HepG2 (cell line): ENCODE results near the gene VWA7. TPM values are rescaled to one million over a fixed set of nuclear protein-coding genes. Genes with fewer than 3 reads are reported as not detected.

Experiments used
- AHR ChIP-seq: IDR thresholded peaks from 2 replicates; pipeline ENCODE4 v1.6.1; 2018; ENCODE audit warnings: missing genetic modification reagents, missing compliant biosample characterization
- ARNT2 ChIP-seq: sonication (generic); formaldehyde crosslinking; IDR thresholded peaks from 2 replicates; pipeline ENCODE4 v1.8.0; 2022; ENCODE audit warnings: mild to moderate bottlenecking, low read depth, missing genetic modification reagents, moderate library complexity
- BCL6 ChIP-seq: IDR thresholded peaks from 2 replicates; pipeline ENCODE4 v1.6.1; 2016; ENCODE audit warnings: missing genetic modification reagents, missing compliant biosample characterization
- CHCHD3 ChIP-seq: sonication (generic); formaldehyde crosslinking; IDR thresholded peaks from 2 replicates; pipeline ENCODE4 v1.8.0; 2022; ENCODE audit warnings: mild to moderate bottlenecking, missing genetic modification reagents, moderate library complexity
- DR1 ChIP-seq: sonication (generic); formaldehyde crosslinking; IDR thresholded peaks from 2 replicates; pipeline ENCODE4 v1.8.0; 2021; ENCODE audit warnings: mild to moderate bottlenecking, missing genetic modification reagents, inconsistent platforms
- EED ChIP-seq: sonication (generic); formaldehyde crosslinking; IDR thresholded peaks from 2 replicates; pipeline ENCODE4 v1.5.0; 2020; ENCODE audit warnings: mild to moderate bottlenecking, missing genetic modification reagents
- FOXK1 ChIP-seq: sonication (generic); formaldehyde crosslinking; IDR thresholded peaks from 2 replicates; pipeline ENCODE4 v1.4.0; 2020; ENCODE audit warnings: low read depth, missing genetic modification reagents, borderline replicate concordance
- GTF2F1 ChIP-seq: fragments of 150-350 bp; IDR thresholded peaks from 2 replicates; pipeline ENCODE4 v1.6.1; 2014; ENCODE audit warnings: low read length
- HNRNPH1 ChIP-seq: fragments of 200-400 bp; formaldehyde crosslinking; optimal IDR thresholded peaks from 2 replicates; pipeline ENCODE3; 2017; ENCODE audit warnings: mild to moderate bottlenecking, low read depth, low read length
- HNRNPL ChIP-seq: fragments of 200-400 bp; formaldehyde crosslinking; IDR thresholded peaks from 2 replicates; pipeline ENCODE4 v1.6.1; 2017; ENCODE audit warnings: mild to moderate bottlenecking, low read depth, low read length
- MTA1 ChIP-seq: sonication (generic); formaldehyde crosslinking; IDR thresholded peaks from 2 replicates; pipeline ENCODE4 v1.4.0; 2020; ENCODE audit warnings: missing genetic modification reagents, mild to moderate bottlenecking, borderline replicate concordance
- TEAD3 ChIP-seq: optimal IDR thresholded peaks from 2 replicates; pipeline ENCODE3; 2016; ENCODE audit warnings: borderline replicate concordance
- ZNF20 ChIP-seq: sonication (generic); formaldehyde crosslinking; IDR thresholded peaks from 2 replicates; pipeline ENCODE4 v1.4.0; 2020; ENCODE audit warnings: mild to moderate bottlenecking, moderate library complexity, missing genetic modification reagents
- ZNF253 ChIP-seq: sonication (generic); formaldehyde crosslinking; IDR thresholded peaks from 2 replicates; pipeline ENCODE4 v1.8.0; 2022; ENCODE audit warnings: mild to moderate bottlenecking, missing genetic modification reagents, borderline replicate concordance
- ZNF326 ChIP-seq: sonication (generic); formaldehyde crosslinking; IDR thresholded peaks from 2 replicates; pipeline ENCODE4 v1.4.0; 2020; ENCODE audit warnings: missing genetic modification reagents, borderline replicate concordance
- ZNF337 ChIP-seq: sonication (generic); formaldehyde crosslinking; IDR thresholded peaks from 2 replicates; pipeline ENCODE4 v1.5.1; 2020; ENCODE audit warnings: missing genetic modification reagents, low read depth, mild to moderate bottlenecking, borderline replicate concordance
- ZNF775 ChIP-seq: sonication (generic); formaldehyde crosslinking; IDR thresholded peaks from 2 replicates; pipeline ENCODE4 v1.4.0; 2020; ENCODE audit warnings: missing genetic modification reagents, mild to moderate bottlenecking, moderate library complexity, borderline replicate concordance
- polyA plus RNA-seq, 8 experiments: library from polyadenylated mRNA; depleted of rRNA in 3 of 8; stranded (reverse) in 7 of 8; unstranded in 1 of 8; fragments of >200 nt; fragmentation: Illumina TruSeq in 4 of 8; extraction: Trizol in 4 of 8; gene quantifications; 2 replicates each; pipeline versions ENCODE4 v1.2.1 to v1.2.3, GENCODE V29; 2011 to 2016; ENCODE audit warnings: low read depth in 4 of 8, missing spikeins in 1 of 8, mixed read lengths in 1 of 8; ENCODE audit not compliant: insufficient read depth in 1 of 8
- total RNA-seq, 5 experiments: library from RNA; depleted of rRNA; stranded (reverse); fragments of >200 nt; fragmentation: Illumina TruSeq; extraction: Trizol; gene quantifications; 2 replicates each; pipeline ENCODE4 v1.2.3, GENCODE V29; 2016; ENCODE audit warnings: low read depth in 1 of 5
- TF ChIP-seq, protein P1 (sequence below): sonication (generic); formaldehyde crosslinking; IDR thresholded peaks from 2 replicates; pipeline ENCODE4 v1.8.0; 2022; ENCODE audit warnings: missing genetic modification reagents, low read depth, mild to moderate bottlenecking, borderline replicate concordance
- TF ChIP-seq, protein P2 (sequence below): IDR thresholded peaks from 2 replicates; pipeline ENCODE4 v1.6.1; 2016
- TF ChIP-seq, protein P3 (sequence below): sonication (generic); formaldehyde crosslinking; conservative IDR thresholded peaks from 2 replicates; pipeline ENCODE4 v1.4.0; 2020; ENCODE audit warnings: missing genetic modification reagents
- TF ChIP-seq, protein P4 (sequence below): sonication (generic); formaldehyde crosslinking; IDR thresholded peaks from 2 replicates; pipeline ENCODE4 v1.5.1; 2020; ENCODE audit warnings: missing genetic modification reagents, mild to moderate bottlenecking, borderline replicate concordance
- TF ChIP-seq, protein P5 (sequence below): sonication (generic); formaldehyde crosslinking; IDR thresholded peaks from 2 replicates; pipeline ENCODE4 v1.4.0; 2020; ENCODE audit warnings: missing genetic modification reagents

The VWA7 gene
- total and polyA plus RNA-seq, 2 of the 13 experiments (the other 11 are each of a cell fraction or from before 2014, with no cell fraction given): 0.86 to 3.3 TPM

DNA sequence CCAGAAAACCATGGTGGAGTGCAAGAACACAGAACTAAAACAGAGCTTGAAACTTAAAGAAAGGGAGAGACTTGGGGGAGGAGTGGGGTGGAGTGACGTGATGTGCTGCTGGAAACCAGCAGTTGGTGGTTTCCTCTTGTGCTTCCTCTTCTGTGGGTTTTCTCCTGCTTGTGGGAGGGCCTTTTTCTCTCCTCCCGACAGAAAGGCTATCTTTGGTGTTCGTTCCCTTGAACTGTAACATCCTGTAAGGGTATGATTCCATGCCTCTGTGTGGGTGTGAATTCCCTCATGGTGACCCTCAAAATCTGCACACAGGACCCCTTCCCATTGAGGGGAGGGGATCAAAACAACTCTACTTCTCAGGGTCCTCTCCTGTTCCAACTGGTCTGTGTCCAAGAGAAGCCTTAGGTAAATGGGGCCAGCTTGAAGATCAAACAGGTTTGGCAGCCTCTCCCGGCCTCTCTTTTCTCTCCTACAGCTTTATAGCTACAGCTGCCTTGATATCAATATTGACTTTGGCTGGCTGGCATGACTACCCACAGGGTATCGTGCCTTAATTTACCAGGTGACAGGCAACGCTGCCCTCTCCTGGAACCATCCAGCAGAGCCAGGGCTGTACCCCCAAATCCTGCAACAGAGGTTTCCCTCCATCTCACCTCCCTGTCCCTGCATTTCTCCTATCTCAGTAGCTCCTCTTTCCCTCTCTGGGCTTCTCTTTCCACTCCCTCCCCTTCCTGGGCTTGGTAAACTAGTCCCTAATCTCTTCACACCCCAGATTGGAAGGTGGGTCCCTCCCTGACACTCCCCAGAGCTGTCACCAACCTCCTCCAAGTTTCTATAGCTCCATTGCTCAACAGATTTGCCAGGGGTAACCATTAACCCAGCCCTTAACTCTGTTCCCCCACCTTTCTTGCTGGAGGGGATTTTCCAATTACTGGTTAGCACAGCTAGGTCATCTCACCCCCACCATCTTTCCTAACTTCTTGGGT lies 38.8 kb downstream of the VWA7 start (continued):
- TF ChIP-seq DR1 (CRISPR knock-in tag) (no peak; the same call in 1 of the 2 replicates), HNRNPL (no peak), CHCHD3 (CRISPR knock-in tag) (no peak), ARNT2 (CRISPR knock-in tag) (peak; percentile 40; the same call in 1 of the 2 replicates), ZNF253 (CRISPR knock-in tag) (no peak), ZNF337 (no peak), ZNF326 (CRISPR knock-in tag) (no peak), AHR (CRISPR knock-in tag) (no peak), GTF2F1 (no peak), TEAD3 (peak; percentile 82), FOXK1 (peak; percentile 31; the same call in 1 of the 2 replicates), MTA1 (CRISPR knock-in tag) (peak; percentile 66; the same call in 1 of the 2 replicates), ZNF775 (CRISPR knock-in tag) (no peak), HNRNPH1 (no peak), EED (CRISPR knock-in tag) (no peak), BCL6 (peak; percentile 91), ZNF20 (no peak)
- TF ChIP-seq, protein P1, sequence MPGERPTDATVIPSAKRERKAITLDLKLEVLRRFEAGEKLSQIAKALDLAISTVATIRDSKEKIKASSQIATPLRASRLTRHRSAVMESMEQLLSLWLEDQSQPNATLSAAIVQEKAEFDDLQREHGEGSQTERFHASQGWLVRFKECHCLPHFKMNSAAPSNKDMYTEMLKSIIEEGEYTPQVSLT (CRISPR knock-in tag): no peak
- TF ChIP-seq, protein P2, sequence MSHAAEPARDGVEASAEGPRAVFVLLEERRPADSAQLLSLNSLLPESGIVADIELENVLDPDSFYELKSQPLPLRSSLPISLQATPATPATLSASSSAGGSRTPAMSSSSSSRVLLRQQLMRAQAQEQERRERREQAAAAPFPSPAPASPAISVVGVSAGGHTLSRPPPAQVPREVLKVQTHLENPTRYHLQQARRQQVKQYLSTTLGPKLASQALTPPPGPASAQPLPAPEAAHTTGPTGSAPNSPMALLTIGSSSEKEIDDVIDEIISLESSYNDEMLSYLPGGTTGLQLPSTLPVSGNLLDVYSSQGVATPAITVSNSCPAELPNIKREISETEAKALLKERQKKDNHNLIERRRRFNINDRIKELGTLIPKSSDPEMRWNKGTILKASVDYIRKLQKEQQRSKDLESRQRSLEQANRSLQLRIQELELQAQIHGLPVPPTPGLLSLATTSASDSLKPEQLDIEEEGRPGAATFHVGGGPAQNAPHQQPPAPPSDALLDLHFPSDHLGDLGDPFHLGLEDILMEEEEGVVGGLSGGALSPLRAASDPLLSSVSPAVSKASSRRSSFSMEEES (CRISPR knock-in tag): peak; percentile 60; the same call in 1 of the 2 replicates
- TF ChIP-seq, protein P3, sequence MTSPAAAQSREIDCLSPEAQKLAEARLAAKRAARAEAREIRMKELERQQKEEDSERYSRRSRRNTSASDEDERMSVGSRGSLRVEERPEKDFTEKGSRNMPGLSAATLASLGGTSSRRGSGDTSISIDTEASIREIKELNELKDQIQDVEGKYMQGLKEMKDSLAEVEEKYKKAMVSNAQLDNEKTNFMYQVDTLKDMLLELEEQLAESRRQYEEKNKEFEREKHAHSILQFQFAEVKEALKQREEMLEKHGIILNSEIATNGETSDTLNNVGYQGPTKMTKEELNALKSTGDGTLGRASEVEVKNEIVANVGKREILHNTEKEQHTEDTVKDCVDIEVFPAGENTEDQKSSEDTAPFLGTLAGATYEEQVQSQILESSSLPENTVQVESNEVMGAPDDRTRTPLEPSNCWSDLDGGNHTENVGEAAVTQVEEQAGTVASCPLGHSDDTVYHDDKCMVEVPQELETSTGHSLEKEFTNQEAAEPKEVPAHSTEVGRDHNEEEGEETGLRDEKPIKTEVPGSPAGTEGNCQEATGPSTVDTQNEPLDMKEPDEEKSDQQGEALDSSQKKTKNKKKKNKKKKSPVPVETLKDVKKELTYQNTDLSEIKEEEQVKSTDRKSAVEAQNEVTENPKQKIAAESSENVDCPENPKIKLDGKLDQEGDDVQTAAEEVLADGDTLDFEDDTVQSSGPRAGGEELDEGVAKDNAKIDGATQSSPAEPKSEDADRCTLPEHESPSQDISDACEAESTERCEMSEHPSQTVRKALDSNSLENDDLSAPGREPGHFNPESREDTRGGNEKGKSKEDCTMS (CRISPR knock-in tag): no peak
- TF ChIP-seq, protein P4, sequence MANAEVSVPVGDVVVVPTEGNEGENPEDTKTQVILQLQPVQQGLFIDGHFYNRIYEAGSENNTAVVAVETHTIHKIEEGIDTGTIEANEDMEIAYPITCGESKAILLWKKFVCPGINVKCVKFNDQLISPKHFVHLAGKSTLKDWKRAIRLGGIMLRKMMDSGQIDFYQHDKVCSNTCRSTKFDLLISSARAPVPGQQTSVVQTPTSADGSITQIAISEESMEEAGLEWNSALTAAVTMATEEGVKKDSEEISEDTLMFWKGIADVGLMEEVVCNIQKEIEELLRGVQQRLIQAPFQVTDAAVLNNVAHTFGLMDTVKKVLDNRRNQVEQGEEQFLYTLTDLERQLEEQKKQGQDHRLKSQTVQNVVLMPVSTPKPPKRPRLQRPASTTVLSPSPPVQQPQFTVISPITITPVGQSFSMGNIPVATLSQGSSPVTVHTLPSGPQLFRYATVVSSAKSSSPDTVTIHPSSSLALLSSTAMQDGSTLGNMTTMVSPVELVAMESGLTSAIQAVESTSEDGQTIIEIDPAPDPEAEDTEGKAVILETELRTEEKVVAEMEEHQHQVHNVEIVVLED (CRISPR knock-in tag): no peak
- TF ChIP-seq, protein P5, sequence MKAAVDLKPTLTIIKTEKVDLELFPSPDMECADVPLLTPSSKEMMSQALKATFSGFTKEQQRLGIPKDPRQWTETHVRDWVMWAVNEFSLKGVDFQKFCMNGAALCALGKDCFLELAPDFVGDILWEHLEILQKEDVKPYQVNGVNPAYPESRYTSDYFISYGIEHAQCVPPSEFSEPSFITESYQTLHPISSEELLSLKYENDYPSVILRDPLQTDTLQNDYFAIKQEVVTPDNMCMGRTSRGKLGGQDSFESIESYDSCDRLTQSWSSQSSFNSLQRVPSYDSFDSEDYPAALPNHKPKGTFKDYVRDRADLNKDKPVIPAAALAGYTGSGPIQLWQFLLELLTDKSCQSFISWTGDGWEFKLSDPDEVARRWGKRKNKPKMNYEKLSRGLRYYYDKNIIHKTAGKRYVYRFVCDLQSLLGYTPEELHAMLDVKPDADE (CRISPR knock-in tag): no peak
